Mesendoderm (in vitro differentiated cells): Measurements from ENCODE around the gene COL11A2.
"Not testable (repeated sequence)": the region's sequence is repeated elsewhere in the genome, so short reads cannot be mapped to it uniquely, and the experiment has no call there.

Experiments used
- DNase-seq: peaks from one replicate; pipeline ENCODE4 v3.0.0; 2013
- H2AK5ac ChIP-seq: 2 replicates; pipeline ENCODE4 v1.6.1; 2013; ENCODE audit warnings: low read length, inconsistent platforms
- H2BK120ac ChIP-seq: 2 replicates; pipeline ENCODE4 v1.6.1; 2013; ENCODE audit warnings: low read depth, mild to moderate bottlenecking, low read length, moderate library complexity, mixed read lengths
- H2BK15ac ChIP-seq: replicated peaks from 2 replicates; pipeline ENCODE4 v1.6.1; 2013; ENCODE audit warnings: low read depth, mild to moderate bottlenecking, moderate library complexity
- H2BK5ac ChIP-seq: 2 replicates; pipeline ENCODE4 v1.6.1; 2013; ENCODE audit warnings: low read length, inconsistent platforms
- H3K18ac ChIP-seq: 2 replicates; pipeline ENCODE4 v1.6.1; 2013; ENCODE audit warnings: mild to moderate bottlenecking, low read length, mixed read lengths
- H3K23ac ChIP-seq: one replicate; pipeline ENCODE4 v1.6.1; 2013; ENCODE audit warnings: low read length
- H3K27ac ChIP-seq: 2 replicates; pipeline ENCODE4 v1.5.1; 2013; ENCODE audit warnings: low read depth, mild to moderate bottlenecking, inconsistent platforms, low read length, moderate library complexity
- H3K27me3 ChIP-seq: 2 replicates; pipeline ENCODE4 v1.6.1; 2013; ENCODE audit warnings: low read length, control low read depth, mild to moderate bottlenecking, inconsistent platforms; ENCODE audit not compliant: insufficient read depth, poor library complexity
- H3K36me3 ChIP-seq: 2 replicates; pipeline ENCODE4 v1.6.1; 2013; ENCODE audit warnings: low read length, inconsistent platforms; ENCODE audit not compliant: control insufficient read depth, insufficient read depth
- H3K4ac ChIP-seq: one replicate; pipeline ENCODE4 v1.6.1; 2013; ENCODE audit warnings: low read depth, mild to moderate bottlenecking, low read length, moderate library complexity
- H3K4me1 ChIP-seq: 2 replicates; pipeline ENCODE4 v1.6.1; 2013; ENCODE audit warnings: low read depth, low read length, inconsistent platforms; ENCODE audit not compliant: control insufficient read depth
- H3K4me2 ChIP-seq: 2 replicates; pipeline ENCODE4 v1.6.1; 2013; ENCODE audit warnings: low read length
- H3K4me3 ChIP-seq: 2 replicates; pipeline ENCODE4 v1.5.1; 2013; ENCODE audit warnings: mild to moderate bottlenecking, low read length
- H3K56ac ChIP-seq: one replicate; pipeline ENCODE4 v1.6.1; 2013; ENCODE audit warnings: low read length
- H3K79me1 ChIP-seq: 2 replicates; pipeline ENCODE4 v1.6.1; 2013; ENCODE audit warnings: low read length, inconsistent platforms
- H3K79me2 ChIP-seq: 2 replicates; pipeline ENCODE4 v1.6.1; 2013; ENCODE audit warnings: mild to moderate bottlenecking, low read length; ENCODE audit not compliant: control insufficient read depth, insufficient read depth
- H3K9ac ChIP-seq: 2 replicates; pipeline ENCODE4 v1.6.1; 2013; ENCODE audit warnings: low read length, inconsistent platforms
- H4K5ac ChIP-seq: one replicate; pipeline ENCODE4 v1.6.1; 2013; ENCODE audit warnings: low read length
- H4K8ac ChIP-seq: one replicate; pipeline ENCODE4 v1.6.1; 2013; ENCODE audit warnings: low read depth, mild to moderate bottlenecking, control low read depth, low read length, moderate library complexity
- WGBS: extraction: QIAGEN DNeasy Blood & Tissue Kit; methylation state at CpG from one replicate; pipeline ENCODE4 v1.1.7; 2013; ENCODE audit warnings: low lambda C conversion rate, missing lambda C conversion rate; ENCODE audit not compliant: insufficient coverage; ENCODE audit errors: extremely low coverage; 5-methylcytosine and 5-hydroxymethylcytosine counted together

COL11A2 gene

GRCh38 chr6:33154349-33154748 is 37.9 kb downstream of the COL11A2 start:
- H3K4ac ChIP-seq, result no peak overlapping the region
- DNase-seq, result no peak
- WGBS, result no CpG with 5 or more reads among the region's 4 CpGs
- H3K4me2 ChIP-seq, result no peak overlapping the region
- H3K4me1 ChIP-seq, result no peaks in the 10 kb centered on the region
- H3K27me3 ChIP-seq, result no peaks in the 10 kb centered on the region
- no peak overlapping the region for H3K23ac ChIP-seq
- no peaks in the 10 kb centered on the region for H3K36me3 ChIP-seq
- H3K56ac ChIP-seq, result no peak overlapping the region
- no peak overlapping the region for H3K9ac ChIP-seq
- no peak overlapping the region for H3K4me3 ChIP-seq
- H2BK5ac ChIP-seq, result no peak overlapping the region
- H2BK120ac ChIP-seq, result no peak overlapping the region
- H3K27ac ChIP-seq, result no peak overlapping the region
- H2BK15ac ChIP-seq, result no peak overlapping the region
- no peaks in the 10 kb centered on the region for H3K79me2 ChIP-seq
- H4K8ac ChIP-seq, result no peak overlapping the region
- no peaks in the 10 kb centered on the region for H3K79me1 ChIP-seq
- no peak overlapping the region for H4K5ac ChIP-seq
- no peak overlapping the region for H3K18ac ChIP-seq
- H2AK5ac ChIP-seq, result no peak overlapping the region

GRCh38 chr6:33151050-33151449 is 41.2 kb downstream of the COL11A2 start:
- no peak overlapping the region for H3K4me2 ChIP-seq
- H2AK5ac ChIP-seq, result no peak overlapping the region
- no peak for DNase-seq
- no peaks in the 10 kb centered on the region for H3K36me3 ChIP-seq
- H3K4me3 ChIP-seq, result no peak overlapping the region
- H4K8ac ChIP-seq, result no peak overlapping the region
- no peak overlapping the region for H2BK15ac ChIP-seq
- no peak overlapping the region for H2BK120ac ChIP-seq
- H3K23ac ChIP-seq, result no peak overlapping the region
- no peak overlapping the region for H3K27ac ChIP-seq
- H3K4ac ChIP-seq, result no peak overlapping the region
- H3K56ac ChIP-seq, result no peak overlapping the region
- no peaks in the 10 kb centered on the region for H3K27me3 ChIP-seq
- H2BK5ac ChIP-seq, result no peak overlapping the region
- H3K4me1 ChIP-seq, result no peaks in the 10 kb centered on the region
- no peak overlapping the region for H3K18ac ChIP-seq
- no peak overlapping the region for H3K9ac ChIP-seq
- no peak overlapping the region for H4K5ac ChIP-seq
- H3K79me1 ChIP-seq, result no peaks in the 10 kb centered on the region
- no peaks in the 10 kb centered on the region for H3K79me2 ChIP-seq
- no CpG with 5 or more reads among the region's 1 CpG for WGBS

- H3K27me3 ChIP-seq, H3K36me3 ChIP-seq, H3K56ac ChIP-seq, H3K4me1 ChIP-seq, H3K9ac ChIP-seq, H3K23ac ChIP-seq, H2AK5ac ChIP-seq, H4K5ac ChIP-seq, H3K4me3 ChIP-seq, H2BK120ac ChIP-seq, H3K4me2 ChIP-seq, H2BK15ac ChIP-seq, H3K4ac ChIP-seq, H3K27ac ChIP-seq, H3K79me2 ChIP-seq, DNase-seq, H4K8ac ChIP-seq, H3K79me1 ChIP-seq, H2BK5ac ChIP-seq, H3K18ac ChIP-seq: not testable (repeated sequence)
- WGBS, result no CpG with 5 or more reads among the region's 3 CpGs
Measured at GRCh38 chr6:33150560-33150959, 41.7 kb downstream of the COL11A2 start.

GRCh38 chr6:33147807-33148666 is 44.2 kb downstream of the COL11A2 start:
- H2BK15ac ChIP-seq, result no peak overlapping the region
- H3K4ac ChIP-seq, result no peak overlapping the region
- H4K5ac ChIP-seq, result no peak overlapping the region
- no peak overlapping the region for H3K56ac ChIP-seq
- no peak overlapping the region for H4K8ac ChIP-seq
- H3K79me1 ChIP-seq, result no peaks in the 10 kb centered on the region
- no peak overlapping the region for H2BK5ac ChIP-seq
- no peak overlapping the region for H2AK5ac ChIP-seq
- no peak overlapping the region for H3K4me3 ChIP-seq
- H3K23ac ChIP-seq, result no peak overlapping the region
- H3K27ac ChIP-seq, result no peak overlapping the region
- no peak overlapping the region for H3K4me2 ChIP-seq
- H3K79me2 ChIP-seq, result no peaks in the 10 kb centered on the region
- no CpG with 5 or more reads among the region's 8 CpGs for WGBS
- DNase-seq, result peak; percentile 60
- no peak overlapping the region for H2BK120ac ChIP-seq
- H3K18ac ChIP-seq, result no peak overlapping the region
- H3K9ac ChIP-seq, result no peak overlapping the region
- H3K27me3 ChIP-seq, result no peaks in the 10 kb centered on the region
- no peaks in the 10 kb centered on the region for H3K36me3 ChIP-seq
- H3K4me1 ChIP-seq, result no peaks in the 10 kb centered on the region

- H2BK5ac ChIP-seq, result no peak overlapping the region
- WGBS, result no CpG with 5 or more reads among the region's 1 CpG
- H2BK15ac ChIP-seq, result no peak overlapping the region
- H3K27ac ChIP-seq, result no peak overlapping the region
- H3K4me3 ChIP-seq, result no peak overlapping the region
- H2AK5ac ChIP-seq, result no peak overlapping the region
- H3K27me3 ChIP-seq, result no peaks in the 10 kb centered on the region
- no peak overlapping the region for H3K9ac ChIP-seq
- H3K4ac ChIP-seq, result no peak overlapping the region
- no peak overlapping the region for H4K5ac ChIP-seq
- H3K79me1 ChIP-seq, result no peaks in the 10 kb centered on the region
- no peak overlapping the region for H4K8ac ChIP-seq
- H3K36me3 ChIP-seq, result no peaks in the 10 kb centered on the region
- no peak overlapping the region for H2BK120ac ChIP-seq
- no peaks in the 10 kb centered on the region for H3K79me2 ChIP-seq
- no peak overlapping the region for H3K56ac ChIP-seq
- no peak overlapping the region for H3K4me2 ChIP-seq
- no peak overlapping the region for H3K18ac ChIP-seq
- no peaks in the 10 kb centered on the region for H3K4me1 ChIP-seq
- no peak overlapping the region for H3K23ac ChIP-seq
- no peak for DNase-seq
Measured at GRCh38 chr6:33144373-33144772, 47.9 kb downstream of the COL11A2 start.
